RWPE1 (cell line): Measurements from ENCODE around the gene RYR1.

Source experiments
- CTCF ChIA-PET: fragments of 350-600 bp; sonication (Branson Sonifier 250); formaldehyde crosslinking; extraction: SDS; loops from one replicate; lab custom pipeline; 2021; lab: Yijun Ruan, JAX
- POLR2A ChIA-PET: fragments of 400-600 bp; formaldehyde crosslinking; extraction: SDS; loops from one replicate; lab custom pipeline; 2020; ENCODE audit warnings: antibody characterized with exemption; ENCODE audit not compliant: low non-redundant PET; lab: Yijun Ruan, JAX
- DNase-seq: peaks from one replicate; pipeline ENCODE4 v3.0.0; 2012; ENCODE audit warnings: low spot score
- H3K27ac ChIP-seq: fragments of 450-650 bp; 2 replicates; pipeline ENCODE4 v1.5.1; 2017
- CTCF ChIP-seq: fragments of 450-650 bp; conservative IDR thresholded peaks from 2 replicates; pipeline ENCODE4 v1.5.1; 2017; ENCODE audit warnings: low read depth, mild to moderate bottlenecking

The RYR1 gene

GRCh38 chr19:38526430-38526829 lies 92.9 kb downstream of the RYR1 start:
- DNase-seq, result no peak
- POLR2A ChIA-PET, result no interaction called here
- CTCF ChIA-PET, result no interaction called here

DNA sequence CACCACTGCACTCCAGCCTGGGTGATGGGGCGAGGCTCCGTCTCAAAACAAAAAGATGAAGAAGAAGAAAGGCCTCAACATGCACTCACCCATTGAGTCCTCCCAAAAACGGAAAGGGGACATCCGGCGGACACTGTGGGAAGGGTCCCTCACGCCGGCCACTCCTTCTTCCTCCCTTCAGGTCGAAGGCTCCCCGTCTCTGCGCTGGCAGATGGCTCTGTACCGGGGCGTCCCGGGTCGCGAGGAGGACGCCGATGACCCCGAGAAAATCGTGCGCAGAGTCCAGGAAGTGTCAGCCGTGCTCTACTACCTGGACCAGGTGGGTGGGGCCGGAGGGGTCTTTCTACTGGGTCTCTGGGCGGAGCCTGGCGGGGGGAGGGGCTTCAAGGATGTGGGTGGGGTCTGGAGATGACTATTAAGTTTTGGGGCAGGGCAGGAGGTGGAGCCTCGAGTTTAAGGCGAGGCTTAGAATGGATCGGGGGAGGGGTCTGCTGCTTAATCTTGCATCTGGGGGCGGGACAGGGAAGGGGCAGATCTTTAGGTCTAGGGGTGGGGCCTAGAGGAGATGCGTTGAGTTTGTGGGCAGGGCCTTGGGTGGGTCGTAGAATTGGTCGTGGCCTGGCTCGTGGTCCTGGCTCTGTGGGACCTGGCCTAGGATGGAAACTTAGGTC lies 94.1 kb downstream of the RYR1 start:
- ChIA-PET CTCF (no interaction called here), POLR2A (no interaction called here)
- H3K27ac ChIP-seq, result no peak overlapping the region
- TF ChIP-seq CTCF, result no peak
- no peak for DNase-seq

More at GRCh38 chr19:38526430-38526829, 92.9 kb downstream of the RYR1 start:
- no peak overlapping the region for H3K27ac ChIP-seq
- TF ChIP-seq CTCF, result no peak

GRCh38 chr19:38528213-38528755 lies 94.8 kb downstream of the RYR1 start:
- DNase-seq, result no peak
- ChIA-PET POLR2A (no interaction called here), CTCF (interaction anchor here (0.6 kb wide), 1 partner anchor 106 kb away, joined by 3 read pairs; no protein-coding TSS in a partner anchor)
- no peak for TF ChIP-seq CTCF
- no peak overlapping the region for H3K27ac ChIP-seq

GRCh38 chr19:38528931-38529330 lies 95.4 kb downstream of the RYR1 start:
- no peak overlapping the region for H3K27ac ChIP-seq
- no peak for TF ChIP-seq CTCF
- ChIA-PET POLR2A (no interaction called here), CTCF (interaction anchor here (0.6 kb wide), 1 partner anchor 106 kb away, joined by 3 read pairs; no protein-coding TSS in a partner anchor)
- no peak for DNase-seq

- ChIA-PET POLR2A (no interaction called here), CTCF (interaction anchor here (0.6 to 0.7 kb wide), 2 partner anchors 13 to 514 kb away, joined by 3 to 5 read pairs; no protein-coding TSS in a partner anchor)
- DNase-seq, result no peak
- no peak for TF ChIP-seq CTCF
- H3K27ac ChIP-seq, result no peak overlapping the region
Observed at GRCh38 chr19:38531515-38531914, 98.0 kb downstream of the RYR1 start.

DNA sequence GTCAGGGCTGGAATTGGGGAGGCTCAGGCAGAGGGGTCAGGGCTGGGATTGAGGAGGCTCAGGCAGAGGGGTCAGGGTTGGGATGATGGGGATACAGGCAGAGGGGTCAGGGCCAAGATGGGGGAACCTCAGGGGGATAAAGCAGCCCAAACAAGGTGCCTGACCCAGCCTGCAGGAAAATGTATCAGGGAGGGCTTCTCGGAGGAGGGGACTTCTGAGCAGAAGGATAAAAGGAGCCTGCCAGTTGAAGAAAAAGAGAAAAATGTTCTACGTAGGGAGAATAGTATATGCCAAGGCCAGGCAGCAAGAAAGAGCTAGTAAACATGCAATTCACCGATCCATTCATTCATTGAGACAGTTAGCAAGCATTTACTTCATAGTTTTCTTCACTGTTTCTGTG lies 99.4 kb downstream of the RYR1 start:
- CTCF ChIA-PET, result interaction anchor here (0.6 kb wide), 1 partner anchor 12 kb away, joined by 3 read pairs; no protein-coding TSS in a partner anchor

More for the DNA sequence above, 99.4 kb downstream of the RYR1 start:
- no peak for TF ChIP-seq CTCF
- DNase-seq, result no peak
- POLR2A ChIA-PET, result no interaction called here
- no peak overlapping the region for H3K27ac ChIP-seq
